HG03457 (cell line): ENCODE data around the gene DLX6.

ENCODE experiments used
- ATAC-seq: cut with Tn5 transposase; IDR thresholded peaks from one replicate; pipeline ENCODE4 v1.9.1; 2021; ENCODE audit warnings: moderate number of reproducible peaks; ENCODE audit not compliant: unreplicated experiment

DLX6 gene

GRCh38 chr7:97009753-97010732 is 4.7 kb downstream of the DLX6 start:
- no peak for ATAC-seq

- ATAC-seq = no peak
Measured at GRCh38 chr7:97011104-97011503, 5.8 kb downstream of the DLX6 start.

- ATAC-seq = no peak
Measured at GRCh38 chr7:97011536-97012364, 6.4 kb downstream of the DLX6 start.

- no peak for ATAC-seq
Measured at GRCh38 chr7:97012365-97013133, 7.2 kb downstream of the DLX6 start.

GRCh38 chr7:97013134-97013844 is 7.9 kb downstream of the DLX6 start:
- no peak for ATAC-seq

- ATAC-seq = no peak
Measured at GRCh38 chr7:97013845-97014134, 8.4 kb downstream of the DLX6 start.

- ATAC-seq = no peak
Measured at GRCh38 chr7:97014145-97014750, 8.9 kb downstream of the DLX6 start.

- ATAC-seq = no peak
Measured at GRCh38 chr7:97015279-97015678, 9.9 kb downstream of the DLX6 start.

GRCh38 chr7:97015756-97016380 is 10.5 kb downstream of the DLX6 start:
- ATAC-seq = no peak

- no peak for ATAC-seq
Measured at GRCh38 chr7:97016381-97017191, 11.2 kb downstream of the DLX6 start.

GRCh38 chr7:97017192-97018125 is 12.1 kb downstream of the DLX6 start:
- ATAC-seq = no peak

- ATAC-seq = no peak
Measured at GRCh38 chr7:97018126-97018601, 12.8 kb downstream of the DLX6 start.

- ATAC-seq = no peak
Measured at GRCh38 chr7:97018791-97019531, 13.6 kb downstream of the DLX6 start.

- no peak for ATAC-seq
Measured at GRCh38 chr7:97019710-97020225, 14.4 kb downstream of the DLX6 start.

GRCh38 chr7:97020601-97020995 is 15.2 kb downstream of the DLX6 start:
- no peak for ATAC-seq

GRCh38 chr7:97020996-97021746 is 15.8 kb downstream of the DLX6 start:
- ATAC-seq = no peak
